H9 (cell line): ENCODE results near the gene HHAT. TPM values are rescaled to one million over a fixed set of nuclear protein-coding genes. Genes with fewer than 3 reads are reported as not detected.
A peak's percentile ranks its signal among the peaks of the same experiment; 100 is the strongest.

ENCODE experiments used
- DNase-seq: peaks from one replicate; pipeline ENCODE4 v3.0.0-alpha.2; 2017
- H2AFZ ChIP-seq: one replicate; pipeline ENCODE4 v1.6.1; 2013; ENCODE audit warnings: mild to moderate bottlenecking, low read length, control low read depth, moderate library complexity
- H2AK5ac ChIP-seq: 2 replicates; pipeline ENCODE4 v1.6.1; 2013; ENCODE audit warnings: low read length, control low read depth, mixed read lengths; ENCODE audit not compliant: insufficient read length
- H2BK120ac ChIP-seq: one replicate; pipeline ENCODE4 v1.6.1; 2013; ENCODE audit warnings: low read depth, mild to moderate bottlenecking, low read length, control low read depth, inconsistent platforms; ENCODE audit not compliant: poor library complexity, severe bottlenecking
- H2BK12ac ChIP-seq: 2 replicates; pipeline ENCODE4 v1.6.1; 2013; ENCODE audit warnings: low read length, control low read depth, mixed read lengths, low read depth; ENCODE audit not compliant: insufficient read length
- H2BK15ac ChIP-seq: 2 replicates; pipeline ENCODE4 v1.6.1; 2013; ENCODE audit warnings: low read depth, low read length, control low read depth
- H2BK20ac ChIP-seq: one replicate; pipeline ENCODE4 v1.6.1; 2013; ENCODE audit warnings: low read depth, mild to moderate bottlenecking, low read length, control low read depth, inconsistent platforms; ENCODE audit not compliant: poor library complexity, severe bottlenecking
- H2BK5ac ChIP-seq: 2 replicates; pipeline ENCODE4 v1.6.1; 2013; ENCODE audit warnings: low read length, control low read depth, mixed read lengths; ENCODE audit not compliant: insufficient read length
- H3K14ac ChIP-seq: 2 replicates; pipeline ENCODE4 v1.6.1; 2013; ENCODE audit warnings: low read length, control low read depth; ENCODE audit not compliant: insufficient read depth
- H3K18ac ChIP-seq: 2 replicates; pipeline ENCODE4 v1.6.1; 2013; ENCODE audit warnings: low read depth, mild to moderate bottlenecking, mixed read lengths, low read length, control low read depth; ENCODE audit not compliant: insufficient read length
- H3K23ac ChIP-seq: 2 replicates; pipeline ENCODE4 v1.6.1; 2013; ENCODE audit warnings: low read length, control low read depth, mixed read lengths, low read depth; ENCODE audit not compliant: insufficient read length
- H3K23me2 ChIP-seq: 2 replicates; pipeline ENCODE4 v1.6.1; 2013; ENCODE audit warnings: low read depth, mild to moderate bottlenecking, mixed read lengths, low read length, control low read depth; ENCODE audit not compliant: insufficient read length, poor library complexity, severe bottlenecking
- H3K27ac ChIP-seq: 2 replicates; pipeline ENCODE4 v1.5.1; 2013; ENCODE audit warnings: low read length, control low read depth, mixed read lengths, low read depth; ENCODE audit not compliant: insufficient read length
- H3K27me3 ChIP-seq: 2 replicates; pipeline ENCODE4 v1.6.1; 2013; ENCODE audit warnings: low read length, control low read depth, inconsistent platforms; ENCODE audit not compliant: insufficient read depth
- H3K4ac ChIP-seq: 2 replicates; pipeline ENCODE4 v1.6.1; 2013; ENCODE audit warnings: low read depth, mild to moderate bottlenecking, control low read depth, inconsistent platforms, low read length, moderate library complexity
- H3K4me1 ChIP-seq: 2 replicates; pipeline ENCODE4 v1.6.1; 2013; ENCODE audit warnings: low read length, control low read depth, inconsistent platforms; ENCODE audit not compliant: insufficient read depth
- H3K4me2 ChIP-seq: 2 replicates; pipeline ENCODE4 v1.6.1; 2013; ENCODE audit warnings: low read length, control low read depth, mixed read lengths; ENCODE audit not compliant: insufficient read length, insufficient read depth
- H3K56ac ChIP-seq: 2 replicates; pipeline ENCODE4 v1.6.1; 2013; ENCODE audit warnings: low read depth, mild to moderate bottlenecking, mixed read lengths, low read length, control low read depth; ENCODE audit not compliant: insufficient read length
- H3K79me1 ChIP-seq: 2 replicates; pipeline ENCODE4 v1.6.1; 2013; ENCODE audit warnings: low read depth, mild to moderate bottlenecking, moderate library complexity, low read length, control low read depth, inconsistent platforms; ENCODE audit not compliant: insufficient read depth, poor library complexity, severe bottlenecking
- H3K79me2 ChIP-seq: 2 replicates; pipeline ENCODE4 v1.6.1; 2013; ENCODE audit warnings: low read length, control low read depth, inconsistent platforms; ENCODE audit not compliant: insufficient read depth
- H3K9ac ChIP-seq: 2 replicates; pipeline ENCODE4 v1.6.1; 2013; ENCODE audit warnings: low read length, control low read depth, mixed read lengths; ENCODE audit not compliant: insufficient read length; ENCODE audit errors: extremely low read depth
- H3K9me3 ChIP-seq: one replicate; pipeline ENCODE4 v1.6.1; 2013; ENCODE audit warnings: low read depth, low read length, inconsistent platforms; ENCODE audit not compliant: control insufficient read depth
- H3T11ph ChIP-seq: one replicate; pipeline ENCODE4 v1.6.1; 2013; ENCODE audit warnings: mild to moderate bottlenecking, low read length, control low read depth, inconsistent platforms
- H4K20me1 ChIP-seq: one replicate; pipeline ENCODE4 v1.6.1; 2013; ENCODE audit not compliant: control insufficient read depth, insufficient read length, insufficient read depth
- H4K5ac ChIP-seq: 2 replicates; pipeline ENCODE4 v1.6.1; 2013; ENCODE audit warnings: low read depth, mild to moderate bottlenecking, mixed read lengths, low read length, control low read depth; ENCODE audit not compliant: insufficient read length
- H4K8ac ChIP-seq: replicated peaks from 2 replicates; pipeline ENCODE4 v1.6.1; 2013; ENCODE audit warnings: low read length, control low read depth, mixed read lengths, low read depth; ENCODE audit not compliant: insufficient read length
- H4K91ac ChIP-seq: 2 replicates; pipeline ENCODE4 v1.6.1; 2013; ENCODE audit warnings: low read depth, mild to moderate bottlenecking, moderate library complexity, mixed read lengths, low read length, control low read depth; ENCODE audit not compliant: insufficient read length
- H3K27ac Mint-ChIP-seq, 3 experiments: 2 replicates in 2 of 3; 3 replicates in 1 of 3; pipeline ENCODE4 v1.8.0; 2020 to 2021; ENCODE audit warnings: mixed read lengths in 3 of 3, mild to moderate bottlenecking in 1 of 3, moderate library complexity in 1 of 3
- H3K27me3 Mint-ChIP-seq: 2 replicates; pipeline ENCODE4 v1.8.0; 2021; ENCODE audit warnings: low read depth, mild to moderate bottlenecking, moderate library complexity, mixed read lengths
- H3K36me3 Mint-ChIP-seq, 3 experiments: 2 replicates in 2 of 3; 3 replicates in 1 of 3; pipeline ENCODE4 v1.8.0; 2020 to 2021; ENCODE audit warnings: low read depth in 3 of 3, mixed read lengths in 3 of 3; ENCODE audit not compliant: insufficient read depth in 1 of 3
- H3K4me1 Mint-ChIP-seq, 2 experiments: 2 replicates each; pipeline ENCODE4 v1.8.0; 2020; ENCODE audit warnings: mixed read lengths in 2 of 2
- H3K4me3 Mint-ChIP-seq, 2 experiments: 2 replicates in 1 of 2; 3 replicates in 1 of 2; pipeline ENCODE4 v1.8.0; 2020 to 2021; ENCODE audit warnings: mild to moderate bottlenecking in 2 of 2, mixed read lengths in 2 of 2, moderate library complexity in 1 of 2
- H3K9me3 Mint-ChIP-seq, 2 experiments: 2 replicates in 1 of 2; 3 replicates in 1 of 2; pipeline ENCODE4 v1.8.0; 2020; ENCODE audit warnings: mild to moderate bottlenecking in 2 of 2, mixed read lengths in 2 of 2, moderate library complexity in 1 of 2
- whole genome bisulfite sequencing: extraction: QIAGEN DNeasy Blood & Tissue Kit; methylation state at CpG from one replicate; pipeline ENCODE4 v1.1.7; 2013; ENCODE audit warnings: missing lambda C conversion rate, low lambda C conversion rate, mixed read lengths; ENCODE audit not compliant: insufficient read length; ENCODE audit errors: extremely low coverage; 5-methylcytosine and 5-hydroxymethylcytosine counted together
- total RNA-seq: library from RNA; stranded (reverse); gene quantifications from 2 replicates; pipeline ENCODE4 v1.2.1, GENCODE V29; 2021
- TF ChIP-seq, protein P1 (sequence below): fragments of 200-600 bp; sonication (generic); conservative IDR thresholded peaks from 3 replicates; pipeline ENCODE4 v1.8.0; 2021; ENCODE audit warnings: antibody characterized with exemption, mild to moderate bottlenecking

Gene HHAT
- total RNA-seq, 1 experiment from 2014 or later: 0.48 TPM

GRCh38 chr1:210457568-210457967 lies 128.9 kb downstream of the HHAT start:
- Mint-ChIP-seq H3K4me3 (no peak overlapping the region), H3K27ac (0 out of 7 replicates have a peak overlapping the region, but pooled peaks of 1 of the 3 experiments have one; percentile 63), H3K4me1 (peaks cover 11% of the 10 kb centered on the region in 2 experiments), H3K27me3 (no peaks in the 10 kb centered on the region), H3K36me3 (no peaks in the 10 kb centered on the region), H3K9me3 (no peaks in the 10 kb centered on the region)
- H3K79me1 ChIP-seq: no peaks in the 10 kb centered on the region
- H4K8ac ChIP-seq: no peak overlapping the region
- H2AK5ac ChIP-seq: no peak overlapping the region
- no peak overlapping the region for H3K56ac ChIP-seq
- H3K23ac ChIP-seq: no peak overlapping the region
- no peak overlapping the region for H4K5ac ChIP-seq
- no peak overlapping the region for H3T11ph ChIP-seq
- no peaks in the 10 kb centered on the region for H3K27me3 ChIP-seq
- H3K9me3 ChIP-seq: no peaks in the 10 kb centered on the region
- H2BK20ac ChIP-seq: no peak overlapping the region
- H2BK15ac ChIP-seq: no peak overlapping the region
- no peaks in the 10 kb centered on the region for H4K20me1 ChIP-seq
- H4K91ac ChIP-seq: no peak overlapping the region
- H2BK120ac ChIP-seq: no peak overlapping the region
- no peak overlapping the region for H2BK12ac ChIP-seq
- no peaks in the 10 kb centered on the region for H3K4me1 ChIP-seq
- no peak overlapping the region for H2BK5ac ChIP-seq
- H3K4me2 ChIP-seq: no peak overlapping the region
- TF ChIP-seq, protein P1, sequence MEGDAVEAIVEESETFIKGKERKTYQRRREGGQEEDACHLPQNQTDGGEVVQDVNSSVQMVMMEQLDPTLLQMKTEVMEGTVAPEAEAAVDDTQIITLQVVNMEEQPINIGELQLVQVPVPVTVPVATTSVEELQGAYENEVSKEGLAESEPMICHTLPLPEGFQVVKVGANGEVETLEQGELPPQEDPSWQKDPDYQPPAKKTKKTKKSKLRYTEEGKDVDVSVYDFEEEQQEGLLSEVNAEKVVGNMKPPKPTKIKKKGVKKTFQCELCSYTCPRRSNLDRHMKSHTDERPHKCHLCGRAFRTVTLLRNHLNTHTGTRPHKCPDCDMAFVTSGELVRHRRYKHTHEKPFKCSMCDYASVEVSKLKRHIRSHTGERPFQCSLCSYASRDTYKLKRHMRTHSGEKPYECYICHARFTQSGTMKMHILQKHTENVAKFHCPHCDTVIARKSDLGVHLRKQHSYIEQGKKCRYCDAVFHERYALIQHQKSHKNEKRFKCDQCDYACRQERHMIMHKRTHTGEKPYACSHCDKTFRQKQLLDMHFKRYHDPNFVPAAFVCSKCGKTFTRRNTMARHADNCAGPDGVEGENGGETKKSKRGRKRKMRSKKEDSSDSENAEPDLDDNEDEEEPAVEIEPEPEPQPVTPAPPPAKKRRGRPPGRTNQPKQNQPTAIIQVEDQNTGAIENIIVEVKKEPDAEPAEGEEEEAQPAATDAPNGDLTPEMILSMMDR: no peak
- no peak for DNase-seq
- H3K14ac ChIP-seq: no peak overlapping the region; the same call in 1 of the 2 replicates
- no peak overlapping the region for H3K4ac ChIP-seq
- no CpG with 5 or more reads among the region's 4 CpGs for WGBS
- H2AFZ ChIP-seq: no peak overlapping the region
- H3K27ac ChIP-seq: no peak overlapping the region
- no peak overlapping the region for H3K9ac ChIP-seq
- no peaks in the 10 kb centered on the region for H3K23me2 ChIP-seq
- no peak overlapping the region for H3K18ac ChIP-seq
- H3K79me2 ChIP-seq: no peaks in the 10 kb centered on the region
